Astrocyte (in vitro differentiated cells and primary cell): ENCODE data around the gene PPM1L. TPM values are rescaled to one million over a fixed set of nuclear protein-coding genes. Genes with fewer than 3 reads are reported as not detected.

Experiments
- DNase-seq: peaks from one replicate; pipeline ENCODE4 v3.0.0-alpha.2; 2010; ENCODE audit warnings: low read depth
- FAIRE-seq: peaks from 2 replicates; lab custom pipeline; 2011; peaks lifted over from hg19 to GRCh38; lab: Jason Lieb, UNC
- H2AFZ ChIP-seq: 2 replicates; pipeline ENCODE4 v1.6.0; 2012; ENCODE audit warnings: low read depth, low read length, inconsistent platforms
- H3K27ac ChIP-seq: 2 replicates; pipeline ENCODE4 v1.5.1; 2011; ENCODE audit warnings: low read depth, low read length, inconsistent platforms
- H3K27me3 ChIP-seq: 2 replicates; pipeline ENCODE4 v1.6.0; 2011; ENCODE audit warnings: low read length, inconsistent platforms; ENCODE audit not compliant: insufficient read depth
- H3K36me3 ChIP-seq: 2 replicates; pipeline ENCODE4 v1.5.1; 2011; ENCODE audit warnings: low read length, inconsistent platforms; ENCODE audit not compliant: insufficient read depth
- H3K4me1 ChIP-seq: 2 replicates; pipeline ENCODE4 v1.5.1; 2011; ENCODE audit warnings: low read length, inconsistent platforms; ENCODE audit not compliant: insufficient read depth
- H3K4me2 ChIP-seq: 2 replicates; pipeline ENCODE4 v1.6.0; 2012; ENCODE audit warnings: low read length, inconsistent platforms
- H3K4me3 ChIP-seq: 2 replicates; pipeline ENCODE4 v1.5.1; 2011; ENCODE audit warnings: low read depth, mild to moderate bottlenecking, low read length, inconsistent platforms; ENCODE audit not compliant: insufficient read depth
- H3K79me2 ChIP-seq: 2 replicates; pipeline ENCODE4 v1.6.0; 2012; ENCODE audit warnings: mild to moderate bottlenecking, low read length, inconsistent platforms; ENCODE audit not compliant: insufficient read depth
- H3K9ac ChIP-seq: 2 replicates; pipeline ENCODE4 v1.6.0; 2012; ENCODE audit warnings: mild to moderate bottlenecking, low read length, inconsistent platforms
- H3K9me3 ChIP-seq: 2 replicates; pipeline ENCODE4 v1.5.1; 2012; ENCODE audit warnings: low read depth, mild to moderate bottlenecking, low read length, inconsistent platforms; ENCODE audit not compliant: insufficient read depth
- H4K20me1 ChIP-seq: 2 replicates; pipeline ENCODE4 v1.6.0; 2012; ENCODE audit warnings: low read length, inconsistent platforms; ENCODE audit not compliant: insufficient read depth
- H3K27ac Mint-ChIP-seq: one replicate; pipeline ENCODE4 v1.8.0; 2021; ENCODE audit warnings: mild to moderate bottlenecking, mixed read lengths; ENCODE audit not compliant: unreplicated experiment
- H3K27me3 Mint-ChIP-seq: one replicate; pipeline ENCODE4 v1.8.0; 2021; ENCODE audit warnings: low read depth, mixed read lengths; ENCODE audit not compliant: unreplicated experiment
- H3K36me3 Mint-ChIP-seq: one replicate; pipeline ENCODE4 v1.8.0; 2021; ENCODE audit warnings: low read depth, mixed read lengths; ENCODE audit not compliant: unreplicated experiment
- H3K4me1 Mint-ChIP-seq: one replicate; pipeline ENCODE4 v1.8.0; 2021; ENCODE audit warnings: low read depth, mixed read lengths; ENCODE audit not compliant: unreplicated experiment
- H3K4me3 Mint-ChIP-seq: one replicate; pipeline ENCODE4 v1.8.0; 2021; ENCODE audit warnings: mild to moderate bottlenecking, moderate library complexity, mixed read lengths; ENCODE audit not compliant: unreplicated experiment
- H3K9me3 Mint-ChIP-seq: one replicate; pipeline ENCODE4 v1.8.0; 2021; ENCODE audit warnings: mild to moderate bottlenecking, mixed read lengths; ENCODE audit not compliant: unreplicated experiment
- EZH2 ChIP-seq: IDR thresholded peaks from 2 replicates; pipeline ENCODE4 v1.6.1; 2012; ENCODE audit warnings: mild to moderate bottlenecking, low read length, inconsistent platforms; ENCODE audit not compliant: insufficient read depth
- total RNA-seq: library from RNA; stranded (reverse); gene quantifications from 2 replicates; pipeline ENCODE4 v1.2.1, GENCODE V29; 2021
- TF ChIP-seq, protein P1 (sequence below): IDR thresholded peaks from 2 replicates; pipeline ENCODE4 v1.5.1; 2011; ENCODE audit warnings: low read depth, mild to moderate bottlenecking, inconsistent platforms, low read length, moderate library complexity; ENCODE audit not compliant: insufficient read depth

PPM1L gene
- total RNA-seq, 1 donor from 2014 or later, result 6.3 TPM

DNA sequence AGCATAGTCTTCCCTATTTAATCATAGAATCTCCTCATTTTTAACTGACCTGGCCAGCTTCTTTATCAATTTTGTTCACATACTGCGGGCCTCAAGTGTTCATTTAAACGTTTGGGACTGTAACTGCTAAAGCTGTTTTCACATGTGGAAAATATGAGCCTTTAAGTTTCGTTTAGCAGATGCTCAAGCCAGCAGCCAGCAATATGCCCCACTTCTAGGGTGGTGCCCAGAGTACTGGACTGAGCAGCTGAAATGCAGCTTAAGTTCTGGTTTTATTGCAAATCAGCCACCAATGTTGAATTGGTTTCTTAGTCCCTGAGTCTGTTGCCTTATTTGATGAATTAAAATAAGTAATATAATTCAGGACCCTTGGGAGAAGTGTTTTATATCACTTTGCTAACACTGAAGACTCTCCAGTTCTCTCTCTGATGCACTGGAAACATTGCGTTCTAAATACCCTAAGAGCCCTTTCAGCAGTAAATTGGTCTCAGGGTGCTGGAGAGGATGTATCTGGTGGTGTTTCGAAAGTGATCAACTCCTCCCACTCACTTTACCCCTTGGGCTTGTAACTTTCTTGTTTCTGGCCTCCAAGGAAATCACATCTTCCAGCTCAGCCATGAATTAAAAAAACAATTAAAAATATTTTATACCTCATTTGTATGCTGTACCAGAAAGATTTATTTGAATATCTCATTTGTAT is 287.5 kb downstream of the PPM1L start:
- H3K4me1 ChIP-seq, result peaks cover 10% of the 10 kb centered on the region
- DNase-seq, result no peak
- no peaks in the 10 kb centered on the region for H3K36me3 ChIP-seq
- no peak overlapping the region for H3K27ac ChIP-seq
- H3K9me3 ChIP-seq, result no peaks in the 10 kb centered on the region
- Mint-ChIP-seq H3K4me1 (peaks cover 8% of the 10 kb centered on the region), H3K4me3 (no peak overlapping the region), H3K9me3 (peaks cover 2% of the 10 kb centered on the region), H3K36me3 (no peaks in the 10 kb centered on the region), H3K27ac (no peak overlapping the region), H3K27me3 (no peaks in the 10 kb centered on the region)
- H3K27me3 ChIP-seq, result no peaks in the 10 kb centered on the region
- no peaks in the 10 kb centered on the region for H4K20me1 ChIP-seq
- TF ChIP-seq EZH2, result no peak
- TF ChIP-seq, protein P1, sequence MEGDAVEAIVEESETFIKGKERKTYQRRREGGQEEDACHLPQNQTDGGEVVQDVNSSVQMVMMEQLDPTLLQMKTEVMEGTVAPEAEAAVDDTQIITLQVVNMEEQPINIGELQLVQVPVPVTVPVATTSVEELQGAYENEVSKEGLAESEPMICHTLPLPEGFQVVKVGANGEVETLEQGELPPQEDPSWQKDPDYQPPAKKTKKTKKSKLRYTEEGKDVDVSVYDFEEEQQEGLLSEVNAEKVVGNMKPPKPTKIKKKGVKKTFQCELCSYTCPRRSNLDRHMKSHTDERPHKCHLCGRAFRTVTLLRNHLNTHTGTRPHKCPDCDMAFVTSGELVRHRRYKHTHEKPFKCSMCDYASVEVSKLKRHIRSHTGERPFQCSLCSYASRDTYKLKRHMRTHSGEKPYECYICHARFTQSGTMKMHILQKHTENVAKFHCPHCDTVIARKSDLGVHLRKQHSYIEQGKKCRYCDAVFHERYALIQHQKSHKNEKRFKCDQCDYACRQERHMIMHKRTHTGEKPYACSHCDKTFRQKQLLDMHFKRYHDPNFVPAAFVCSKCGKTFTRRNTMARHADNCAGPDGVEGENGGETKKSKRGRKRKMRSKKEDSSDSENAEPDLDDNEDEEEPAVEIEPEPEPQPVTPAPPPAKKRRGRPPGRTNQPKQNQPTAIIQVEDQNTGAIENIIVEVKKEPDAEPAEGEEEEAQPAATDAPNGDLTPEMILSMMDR, result no peak
- no peak for FAIRE-seq
- H3K79me2 ChIP-seq, result no peaks in the 10 kb centered on the region
- no peak overlapping the region for H3K4me3 ChIP-seq
- H3K9ac ChIP-seq, result no peak overlapping the region
- no peak overlapping the region for H2AFZ ChIP-seq
- no peak overlapping the region for H3K4me2 ChIP-seq

DNA sequence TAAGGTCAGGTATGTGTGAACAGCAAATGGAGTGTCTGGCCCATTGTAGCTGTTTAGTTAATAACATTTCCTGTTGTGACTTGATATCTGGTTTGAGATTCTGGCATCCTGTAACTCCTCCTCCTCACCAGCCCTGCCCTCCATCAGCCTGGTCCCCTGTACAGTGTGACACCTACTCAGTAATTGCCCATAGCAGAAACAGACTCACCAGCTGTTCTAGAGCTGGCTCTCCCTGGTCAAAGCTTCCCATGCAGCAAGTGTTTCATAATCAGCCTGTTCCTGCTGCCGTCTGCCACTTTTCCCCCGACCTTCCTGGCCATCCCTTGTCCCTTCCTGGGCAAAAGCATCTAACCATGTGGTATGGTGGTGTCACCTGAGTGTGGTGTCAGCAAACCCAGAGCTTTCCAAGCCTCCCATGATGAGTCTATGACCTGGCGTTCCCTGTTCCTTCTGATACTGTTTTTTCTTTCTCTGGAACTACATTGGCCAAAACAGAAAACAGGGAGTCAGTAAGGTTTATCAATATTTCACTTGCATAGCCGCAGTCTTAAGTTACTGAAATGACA is 293.7 kb downstream of the PPM1L start:
- H3K36me3 Mint-ChIP-seq, result no peaks in the 10 kb centered on the region
- H3K4me1 Mint-ChIP-seq, result no peaks in the 10 kb centered on the region
- Histone ChIP-seq H3K36me3 (no peaks in the 10 kb centered on the region), H2AFZ (no peak overlapping the region), H3K9ac (no peak overlapping the region), H3K4me2 (no peak overlapping the region), H3K4me3 (no peak overlapping the region), H3K79me2 (no peaks in the 10 kb centered on the region), H3K4me1 (no peaks in the 10 kb centered on the region), H3K9me3 (no peaks in the 10 kb centered on the region), H4K20me1 (no peaks in the 10 kb centered on the region), H3K27ac (no peak overlapping the region), H3K27me3 (no peaks in the 10 kb centered on the region)
- no peak for FAIRE-seq
- H3K27ac Mint-ChIP-seq, result no peak overlapping the region
- H3K9me3 Mint-ChIP-seq, result peaks cover 2% of the 10 kb centered on the region
- no peaks in the 10 kb centered on the region for H3K27me3 Mint-ChIP-seq
- no peak overlapping the region for H3K4me3 Mint-ChIP-seq
- no peak for TF ChIP-seq EZH2
- no peak for DNase-seq

DNA sequence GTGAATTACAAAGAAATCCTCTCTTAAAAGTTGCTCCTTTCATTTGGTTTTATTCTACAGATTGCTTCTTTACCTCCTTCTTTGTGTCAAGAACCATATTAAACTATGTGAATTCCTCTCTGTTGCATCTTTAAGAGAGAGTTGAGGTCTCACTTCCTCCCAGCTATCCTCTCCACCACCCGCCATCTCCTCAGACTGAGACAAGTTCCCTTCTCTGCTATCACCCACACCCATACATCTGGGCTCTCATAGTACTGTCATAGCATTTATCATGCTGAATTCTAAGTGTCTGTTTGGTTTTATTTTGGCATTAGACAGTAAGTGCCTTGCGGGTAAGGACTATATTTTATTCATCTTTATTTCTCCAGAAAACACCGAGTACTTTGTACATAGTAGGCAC is 294.9 kb downstream of the PPM1L start:
- Histone ChIP-seq H3K9ac (no peak overlapping the region), H4K20me1 (no peaks in the 10 kb centered on the region), H3K27me3 (no peaks in the 10 kb centered on the region), H3K36me3 (no peaks in the 10 kb centered on the region), H3K79me2 (no peaks in the 10 kb centered on the region), H3K9me3 (no peaks in the 10 kb centered on the region), H2AFZ (no peak overlapping the region), H3K4me2 (no peak overlapping the region), H3K4me1 (no peaks in the 10 kb centered on the region), H3K4me3 (no peak overlapping the region), H3K27ac (no peak overlapping the region)
- DNase-seq (no peak), FAIRE-seq (no peak)
- H3K27ac Mint-ChIP-seq, result no peak overlapping the region
- no peak overlapping the region for H3K4me3 Mint-ChIP-seq
- no peak for TF ChIP-seq EZH2
- TF ChIP-seq, protein P1, result no peak
- H3K27me3 Mint-ChIP-seq, result no peaks in the 10 kb centered on the region
- H3K36me3 Mint-ChIP-seq, result no peaks in the 10 kb centered on the region
- peaks cover 2% of the 10 kb centered on the region for H3K9me3 Mint-ChIP-seq
- peaks cover 3% of the 10 kb centered on the region for H3K4me1 Mint-ChIP-seq
